Activated naive CD8-positive, alpha-beta T cell treated with anti-CD3 and anti-CD28 coated beads, Interleukin-2, amount 50 U/mL, for 24 hours (primary cell): ENCODE measurements around the gene RIPOR1.
"Not testable (repeated sequence)": the region's sequence is repeated elsewhere in the genome, so short reads cannot be mapped to it uniquely, and the experiment has no call there.

Source experiments
- ATAC-seq: fragments of 150-1000 bp; cut with Tn5 transposase; one replicate; pipeline ENCODE4 v1.10.0; 2021
- DNase-seq: peaks from one replicate; pipeline ENCODE4 v3.0.0; 2021
- H3K27ac Mint-ChIP-seq: one replicate; pipeline ENCODE4 v1.8.0; 2021; ENCODE audit warnings: mild to moderate bottlenecking, mixed read lengths
- H3K27me3 Mint-ChIP-seq: one replicate; pipeline ENCODE4 v1.8.0; 2021; ENCODE audit warnings: mixed read lengths
- H3K36me3 Mint-ChIP-seq: one replicate; pipeline ENCODE4 v1.8.0; 2021; ENCODE audit warnings: low read depth, mixed read lengths
- H3K4me1 Mint-ChIP-seq: one replicate; pipeline ENCODE4 v1.8.0; 2021; ENCODE audit warnings: mixed read lengths
- H3K4me3 Mint-ChIP-seq: one replicate; pipeline ENCODE4 v1.8.0; 2021; ENCODE audit warnings: mild to moderate bottlenecking, moderate library complexity, mixed read lengths
- H3K9me3 Mint-ChIP-seq: one replicate; pipeline ENCODE4 v1.8.0; 2021; ENCODE audit warnings: mixed read lengths

The RIPOR1 gene, protein sequence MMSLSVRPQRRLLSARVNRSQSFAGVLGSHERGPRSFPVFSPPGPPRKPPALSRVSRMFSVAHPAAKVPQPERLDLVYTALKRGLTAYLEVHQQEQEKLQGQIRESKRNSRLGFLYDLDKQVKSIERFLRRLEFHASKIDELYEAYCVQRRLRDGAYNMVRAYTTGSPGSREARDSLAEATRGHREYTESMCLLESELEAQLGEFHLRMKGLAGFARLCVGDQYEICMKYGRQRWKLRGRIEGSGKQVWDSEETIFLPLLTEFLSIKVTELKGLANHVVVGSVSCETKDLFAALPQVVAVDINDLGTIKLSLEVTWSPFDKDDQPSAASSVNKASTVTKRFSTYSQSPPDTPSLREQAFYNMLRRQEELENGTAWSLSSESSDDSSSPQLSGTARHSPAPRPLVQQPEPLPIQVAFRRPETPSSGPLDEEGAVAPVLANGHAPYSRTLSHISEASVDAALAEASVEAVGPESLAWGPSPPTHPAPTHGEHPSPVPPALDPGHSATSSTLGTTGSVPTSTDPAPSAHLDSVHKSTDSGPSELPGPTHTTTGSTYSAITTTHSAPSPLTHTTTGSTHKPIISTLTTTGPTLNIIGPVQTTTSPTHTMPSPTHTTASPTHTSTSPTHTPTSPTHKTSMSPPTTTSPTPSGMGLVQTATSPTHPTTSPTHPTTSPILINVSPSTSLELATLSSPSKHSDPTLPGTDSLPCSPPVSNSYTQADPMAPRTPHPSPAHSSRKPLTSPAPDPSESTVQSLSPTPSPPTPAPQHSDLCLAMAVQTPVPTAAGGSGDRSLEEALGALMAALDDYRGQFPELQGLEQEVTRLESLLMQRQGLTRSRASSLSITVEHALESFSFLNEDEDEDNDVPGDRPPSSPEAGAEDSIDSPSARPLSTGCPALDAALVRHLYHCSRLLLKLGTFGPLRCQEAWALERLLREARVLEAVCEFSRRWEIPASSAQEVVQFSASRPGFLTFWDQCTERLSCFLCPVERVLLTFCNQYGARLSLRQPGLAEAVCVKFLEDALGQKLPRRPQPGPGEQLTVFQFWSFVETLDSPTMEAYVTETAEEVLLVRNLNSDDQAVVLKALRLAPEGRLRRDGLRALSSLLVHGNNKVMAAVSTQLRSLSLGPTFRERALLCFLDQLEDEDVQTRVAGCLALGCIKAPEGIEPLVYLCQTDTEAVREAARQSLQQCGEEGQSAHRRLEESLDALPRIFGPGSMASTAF

DNA sequence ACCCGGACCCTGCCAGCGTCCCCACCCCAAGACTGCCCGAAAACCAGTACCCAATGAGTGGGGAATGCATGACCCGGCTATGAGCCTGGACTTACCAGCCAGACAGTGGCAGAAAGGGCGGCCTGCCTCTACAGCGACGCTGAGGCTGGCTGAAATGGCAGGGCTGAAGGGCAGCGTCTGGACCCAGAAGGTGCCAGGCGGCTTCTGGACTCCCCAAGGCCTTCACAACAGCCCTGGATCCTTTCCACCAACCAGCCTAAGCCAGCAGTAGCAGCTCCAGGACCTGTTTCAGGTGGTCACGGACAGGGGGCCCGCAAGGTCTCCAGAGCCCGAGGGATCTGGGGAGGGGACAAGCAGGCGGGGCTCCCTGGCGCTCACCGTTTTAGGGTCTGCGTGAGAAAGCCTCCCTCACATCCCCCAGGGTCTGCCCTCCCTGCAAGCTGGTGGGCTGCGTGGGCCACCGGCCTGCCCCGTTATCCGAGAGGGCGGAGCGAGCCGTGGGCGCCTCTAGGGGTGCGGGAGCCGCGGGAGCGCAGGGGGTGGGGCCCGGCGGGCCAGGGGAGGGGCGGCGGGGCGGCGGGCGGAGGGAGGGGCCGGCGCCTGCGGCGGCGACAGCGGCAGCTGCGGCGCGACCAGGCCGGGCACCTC is at the start of gene RIPOR1:
Gene RIPOR1, plus strand, starts transcription at position 608 of the 648 bp plus-strand sequence. CDS start 9,618 bp downstream, outside the sequence.
- DNase-seq (peak; percentile 56), ATAC-seq (peak; percentile 38)
- peaks cover 19% of the 10 kb centered on the region for H3K4me1 Mint-ChIP-seq
- no peaks in the 10 kb centered on the region for H3K9me3 Mint-ChIP-seq
- peak within 1 kb of the TSS; percentile 79 for H3K4me3 Mint-ChIP-seq
- no peaks in the 10 kb centered on the region for H3K36me3 Mint-ChIP-seq
- H3K27ac Mint-ChIP-seq = no peak within 1 kb of the TSS
- H3K27me3 Mint-ChIP-seq = peaks cover 18% of the 10 kb centered on the region

DNA sequence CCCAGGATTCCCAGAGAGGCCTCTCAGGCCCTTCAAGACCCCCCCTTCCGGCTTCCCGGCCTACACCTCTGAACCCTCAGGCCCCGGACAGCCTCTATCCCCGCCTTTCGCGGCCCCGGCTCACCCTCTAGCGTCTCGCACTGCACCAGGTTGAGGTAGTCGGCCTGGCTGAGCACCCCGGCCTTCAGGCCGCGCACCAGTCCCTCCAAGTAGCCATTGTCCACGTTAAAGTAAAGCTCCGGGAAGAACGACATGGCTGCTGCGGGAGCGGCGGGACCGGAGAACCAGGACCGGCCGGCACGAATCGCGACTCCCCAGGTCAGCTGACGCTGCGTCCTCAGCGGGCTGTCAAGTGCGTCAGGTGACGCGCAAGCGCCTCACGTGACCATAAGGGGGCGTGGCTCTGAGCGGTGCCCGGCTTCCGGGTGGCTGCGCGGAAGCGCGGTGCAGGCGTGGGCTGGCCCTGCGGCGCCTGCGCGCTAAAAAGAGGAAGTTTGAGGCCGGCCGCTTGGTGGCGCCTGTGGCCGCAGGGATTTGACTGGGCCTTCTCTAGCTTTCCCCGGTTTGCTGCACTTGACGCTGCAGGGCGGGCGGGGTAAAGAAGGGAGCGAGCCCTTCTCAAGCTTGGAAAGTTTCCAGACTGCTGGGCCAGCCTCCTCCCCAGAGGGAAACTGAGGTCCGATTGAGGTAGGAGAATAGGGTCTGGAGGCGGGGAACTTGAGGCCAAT is 47.6 kb upstream of the RIPOR1 start, which contains the start of gene ATP6V0D1:
Gene ATP6V0D1, minus strand, starts transcription at position 325 of the 728 bp plus-strand sequence. Its CDS starts 71 bp downstream, at position 254.
- Mint-ChIP-seq H3K4me1 (peaks cover 39% of the 10 kb centered on the region), H3K27me3 (no peaks in the 10 kb centered on the region), H3K27ac (peak within 1 kb of the TSS; percentile 98), H3K4me3 (peak within 1 kb of the TSS; percentile 100), H3K9me3 (no peaks in the 10 kb centered on the region), H3K36me3 (peaks cover 10% of the 10 kb centered on the region)
- peak; percentile 91 for ATAC-seq
- DNase-seq = peak; percentile 100

- Mint-ChIP-seq H3K27ac (peak overlapping the region; percentile 98), H3K4me1 (peaks cover 33% of the 10 kb centered on the region), H3K9me3 (no peaks in the 10 kb centered on the region), H3K36me3 (peaks cover 10% of the 10 kb centered on the region), H3K4me3 (peak overlapping the region; percentile 100), H3K27me3 (no peaks in the 10 kb centered on the region)
- peak; percentile 69 for DNase-seq
- ATAC-seq = peak; percentile 39
Observed at GRCh38 chr16:67481561-67482232, 46.9 kb upstream of the RIPOR1 start.

- DNase-seq (peak; percentile 30), ATAC-seq (no peak)
- Mint-ChIP-seq H3K4me3 (peak overlapping the region; percentile 100), H3K9me3 (no peaks in the 10 kb centered on the region), H3K4me1 (peaks cover 28% of the 10 kb centered on the region), H3K27me3 (no peaks in the 10 kb centered on the region), H3K36me3 (peaks cover 9% of the 10 kb centered on the region), H3K27ac (peak overlapping the region; percentile 98)
Observed at GRCh38 chr16:67482233-67482924, 46.2 kb upstream of the RIPOR1 start.

DNA sequence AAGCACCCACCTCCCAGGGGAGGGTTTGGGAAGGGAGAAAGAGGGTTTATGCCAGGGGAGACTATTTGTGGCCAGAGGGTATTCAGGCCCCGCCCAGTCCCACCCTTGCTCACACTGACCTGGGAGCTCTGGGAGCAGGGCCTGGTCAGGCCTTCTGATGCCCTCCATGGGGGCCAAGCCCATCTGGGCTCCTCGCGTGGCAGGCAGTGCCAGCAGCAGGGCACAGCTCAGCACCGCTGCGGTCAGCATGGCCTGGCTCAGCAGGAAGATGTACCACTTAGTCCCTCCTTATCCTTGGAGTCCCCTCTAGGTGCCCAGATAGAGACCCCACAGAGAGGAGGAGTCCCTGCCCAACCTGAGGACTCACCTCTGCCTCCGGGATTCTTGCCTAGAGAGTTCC is 45.5 kb upstream of the RIPOR1 start, which contains the start of gene AGRP:
Gene AGRP, minus strand, starts transcription at position 398 of the 400 bp plus-strand sequence. Its CDS starts 149 bp downstream, at position 249.
- peaks cover 28% of the 10 kb centered on the region for H3K4me1 Mint-ChIP-seq

GRCh38 chr16:67483731-67484525 is 44.7 kb upstream of the RIPOR1 start:
- H3K27ac Mint-ChIP-seq = no peak overlapping the region
- peaks cover 29% of the 10 kb centered on the region for H3K4me1 Mint-ChIP-seq
- ATAC-seq = no peak
- H3K27me3 Mint-ChIP-seq = no peaks in the 10 kb centered on the region
- H3K36me3 Mint-ChIP-seq = peaks cover 11% of the 10 kb centered on the region
- DNase-seq = no peak
- H3K4me3 Mint-ChIP-seq = no peak overlapping the region
- H3K9me3 Mint-ChIP-seq = no peaks in the 10 kb centered on the region

More for the DNA sequence above, 45.5 kb upstream of the RIPOR1 start, which contains the start of gene AGRP:
- Mint-ChIP-seq H3K27ac (peak within 1 kb of the TSS; percentile 98), H3K27me3 (no peaks in the 10 kb centered on the region), H3K36me3 (peaks cover 11% of the 10 kb centered on the region), H3K4me3 (peak within 1 kb of the TSS; percentile 100), H3K9me3 (no peaks in the 10 kb centered on the region)
- ATAC-seq = no peak
- no peak for DNase-seq

GRCh38 chr16:67486805-67487204 is 41.8 kb upstream of the RIPOR1 start:
- Mint-ChIP-seq H3K36me3 (peaks cover 11% of the 10 kb centered on the region), H3K27me3 (no peaks in the 10 kb centered on the region), H3K4me3 (no peak overlapping the region), H3K9me3 (no peaks in the 10 kb centered on the region), H3K4me1 (peaks cover 21% of the 10 kb centered on the region), H3K27ac (no peak overlapping the region)
- no peak for ATAC-seq
- DNase-seq = no peak

DNA sequence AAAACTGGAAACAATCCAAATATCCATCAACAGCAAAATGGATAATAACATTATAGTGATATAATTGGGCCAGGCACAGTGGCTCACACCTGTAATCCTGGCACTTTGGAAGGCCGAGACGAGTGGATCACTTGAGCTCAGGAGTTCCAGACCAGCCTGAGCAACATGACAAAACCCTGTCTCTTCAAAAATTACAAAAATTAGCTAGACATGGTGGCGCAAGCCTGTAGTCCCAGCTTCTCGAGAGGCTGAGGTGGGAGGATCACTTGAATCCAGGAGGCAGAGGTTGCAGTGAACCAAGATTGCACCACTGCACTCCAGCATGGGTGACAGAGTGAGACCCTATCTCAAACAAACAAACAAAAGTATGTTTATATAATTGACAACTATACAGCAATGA is 41.1 kb upstream of the RIPOR1 start:
- H3K9me3 Mint-ChIP-seq, DNase-seq, H3K27me3 Mint-ChIP-seq, H3K4me3 Mint-ChIP-seq, ATAC-seq: not testable (repeated sequence)
- Mint-ChIP-seq H3K27ac (peak overlapping the region; percentile 26), H3K4me1 (peaks cover 18% of the 10 kb centered on the region), H3K36me3 (peaks cover 10% of the 10 kb centered on the region)

- Mint-ChIP-seq H3K27ac (peak overlapping the region; percentile 33), H3K4me3 (no peak overlapping the region)
- ATAC-seq = no peak
Observed at GRCh38 chr16:67489401-67490083, 39.1 kb upstream of the RIPOR1 start.

DNA sequence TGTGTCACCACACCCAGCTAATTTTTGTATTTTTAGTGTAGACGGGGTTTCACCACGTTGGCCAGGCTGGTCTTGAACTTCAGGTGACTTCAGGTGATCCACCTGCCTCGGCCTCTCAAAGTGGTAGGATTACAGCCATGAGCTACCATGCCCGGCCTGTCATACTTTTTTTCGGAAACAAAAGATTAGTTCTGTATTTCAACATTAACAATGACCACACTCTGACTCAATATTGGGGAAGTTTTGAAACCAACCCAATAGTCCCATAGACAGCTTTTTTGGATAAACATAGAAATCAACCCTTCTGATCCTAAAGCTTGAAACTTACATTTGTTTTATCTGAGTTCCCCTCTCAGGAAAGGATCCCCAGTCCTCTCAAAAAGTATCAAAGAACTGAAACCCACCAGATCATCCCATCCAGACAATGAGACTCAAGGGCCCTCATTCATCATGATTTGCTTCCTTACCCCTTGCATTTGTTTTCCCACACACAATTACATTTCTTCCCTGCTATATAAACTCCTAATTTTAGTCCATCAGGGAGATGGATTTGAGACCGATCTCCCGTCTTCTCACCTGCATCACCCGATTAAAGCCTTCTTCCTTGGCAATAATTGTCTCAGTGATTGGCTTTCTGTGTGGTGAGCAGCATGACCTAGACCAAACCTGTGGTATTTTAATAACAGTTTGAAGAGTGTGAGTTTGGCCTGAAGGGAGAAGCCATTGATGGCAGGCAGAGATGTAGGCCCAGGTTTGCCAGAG is 38.1 kb upstream of the RIPOR1 start:
- Mint-ChIP-seq H3K4me1 (peaks cover 15% of the 10 kb centered on the region), H3K36me3 (peaks cover 2% of the 10 kb centered on the region), H3K27ac (peak overlapping the region; percentile 8), H3K9me3 (no peaks in the 10 kb centered on the region), H3K4me3 (no peak overlapping the region), H3K27me3 (no peaks in the 10 kb centered on the region)
- ATAC-seq (no peak), DNase-seq (no peak)

More at GRCh38 chr16:67489401-67490083, 39.1 kb upstream of the RIPOR1 start:
- Mint-ChIP-seq H3K27me3 (no peaks in the 10 kb centered on the region), H3K4me1 (peaks cover 15% of the 10 kb centered on the region), H3K36me3 (peaks cover 4% of the 10 kb centered on the region), H3K9me3 (no peaks in the 10 kb centered on the region)
- no peak for DNase-seq

DNA sequence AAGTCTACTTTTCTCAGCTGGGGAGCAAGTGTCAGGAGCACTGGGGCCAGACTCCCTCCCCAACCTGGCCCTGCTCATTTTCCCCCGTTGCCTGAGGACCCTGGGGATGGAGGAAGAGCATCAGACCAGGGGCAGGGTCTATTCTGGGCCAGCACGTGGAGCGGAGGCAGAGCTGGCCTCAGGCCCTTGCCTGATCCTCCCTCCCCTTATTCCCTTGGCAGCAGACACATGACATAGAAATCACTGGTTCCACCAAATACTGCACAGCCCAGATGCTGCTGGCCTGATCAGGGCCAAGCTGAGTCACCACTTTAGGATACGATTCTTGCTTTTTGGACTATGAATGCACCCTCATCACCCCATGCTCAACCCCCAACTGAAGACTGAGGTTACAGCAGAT is 29.5 kb upstream of the RIPOR1 start:
- H3K4me1 Mint-ChIP-seq = peaks cover 8% of the 10 kb centered on the region
- ATAC-seq (no peak), DNase-seq (no peak)
- no peaks in the 10 kb centered on the region for H3K27me3 Mint-ChIP-seq
- H3K36me3 Mint-ChIP-seq = peaks cover 2% of the 10 kb centered on the region
- no peaks in the 10 kb centered on the region for H3K9me3 Mint-ChIP-seq
- H3K27ac Mint-ChIP-seq = no peak overlapping the region
- H3K4me3 Mint-ChIP-seq = no peak overlapping the region
